GM21423 (cell line): ENCODE data around the gene DSCAML1.

Experiments used
- ATAC-seq: cut with Tn5 transposase; IDR thresholded peaks from one replicate; pipeline ENCODE4 v1.9.1; 2021; ENCODE audit warnings: mild to moderate bottlenecking, moderate library complexity; ENCODE audit not compliant: unreplicated experiment

DSCAML1 gene

DNA sequence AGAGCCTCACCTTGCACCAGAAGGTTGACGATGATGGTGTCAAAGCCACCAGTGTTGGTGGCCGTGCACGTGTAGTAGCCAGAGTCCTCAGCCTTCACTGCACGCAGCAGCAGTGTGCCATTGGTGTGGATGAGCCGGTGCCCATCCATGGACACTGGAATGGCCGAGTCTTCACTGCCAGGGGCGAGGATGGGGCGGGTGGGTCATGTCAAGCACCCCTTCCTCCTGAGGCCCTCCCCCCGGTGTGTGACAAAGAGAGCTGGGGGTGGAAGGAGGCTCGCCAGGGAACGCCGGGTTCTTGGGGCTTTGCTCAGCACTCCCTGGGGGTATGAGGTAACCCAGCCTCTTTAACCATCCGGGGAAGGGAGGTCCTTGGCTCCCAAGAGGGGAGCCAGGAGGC, 357.8 kb downstream of the DSCAML1 start:
- ATAC-seq, result no peak

DNA sequence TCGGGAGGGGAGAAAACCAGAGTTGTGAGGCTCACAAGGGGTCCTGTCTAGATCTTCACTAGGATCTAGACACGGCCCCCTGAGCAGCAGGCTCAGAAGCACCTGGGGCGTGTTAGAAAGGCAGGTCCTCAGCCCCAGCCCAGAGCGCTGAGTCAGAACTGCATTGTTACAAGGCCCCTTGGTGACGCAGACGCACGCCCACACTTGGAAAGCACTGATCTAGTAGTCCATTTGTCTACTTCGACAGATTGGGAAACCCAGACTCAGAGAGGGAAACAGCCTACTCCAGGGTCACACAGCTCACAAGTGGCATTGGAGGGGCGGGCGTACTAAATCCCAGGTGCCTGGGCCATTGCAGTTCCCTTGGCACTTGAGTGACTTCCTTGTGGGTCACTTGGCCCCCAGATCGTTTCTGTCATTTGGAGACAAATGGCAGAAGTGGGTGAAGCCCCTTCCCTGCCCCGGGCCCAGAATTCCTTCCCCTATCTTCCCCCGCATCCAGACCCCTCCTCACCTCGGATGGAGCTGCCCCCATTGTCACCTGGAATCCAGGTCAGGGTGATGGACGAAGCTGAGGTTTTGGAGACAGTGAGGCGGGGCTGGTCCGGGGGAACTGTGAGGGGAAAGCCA, 358.5 kb downstream of the DSCAML1 start:
- no peak for ATAC-seq

DNA sequence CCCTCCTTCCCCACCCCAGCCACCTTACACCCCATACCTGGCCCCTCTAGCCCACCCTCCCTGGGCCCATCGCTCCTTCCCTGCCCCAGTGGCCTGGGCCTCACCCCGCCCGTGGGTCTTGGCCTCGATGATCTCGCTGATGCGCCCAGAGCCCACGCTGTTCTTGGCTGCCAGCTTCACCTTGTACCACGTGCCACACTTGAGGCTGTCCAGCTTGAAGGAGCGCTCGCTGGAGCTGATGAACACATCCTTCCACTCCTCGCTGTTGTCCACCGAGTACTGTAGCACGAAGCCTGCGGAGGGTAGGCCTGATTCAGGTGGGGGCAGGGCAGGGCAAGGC, 359.3 kb downstream of the DSCAML1 start:
- ATAC-seq, result no peak

DNA sequence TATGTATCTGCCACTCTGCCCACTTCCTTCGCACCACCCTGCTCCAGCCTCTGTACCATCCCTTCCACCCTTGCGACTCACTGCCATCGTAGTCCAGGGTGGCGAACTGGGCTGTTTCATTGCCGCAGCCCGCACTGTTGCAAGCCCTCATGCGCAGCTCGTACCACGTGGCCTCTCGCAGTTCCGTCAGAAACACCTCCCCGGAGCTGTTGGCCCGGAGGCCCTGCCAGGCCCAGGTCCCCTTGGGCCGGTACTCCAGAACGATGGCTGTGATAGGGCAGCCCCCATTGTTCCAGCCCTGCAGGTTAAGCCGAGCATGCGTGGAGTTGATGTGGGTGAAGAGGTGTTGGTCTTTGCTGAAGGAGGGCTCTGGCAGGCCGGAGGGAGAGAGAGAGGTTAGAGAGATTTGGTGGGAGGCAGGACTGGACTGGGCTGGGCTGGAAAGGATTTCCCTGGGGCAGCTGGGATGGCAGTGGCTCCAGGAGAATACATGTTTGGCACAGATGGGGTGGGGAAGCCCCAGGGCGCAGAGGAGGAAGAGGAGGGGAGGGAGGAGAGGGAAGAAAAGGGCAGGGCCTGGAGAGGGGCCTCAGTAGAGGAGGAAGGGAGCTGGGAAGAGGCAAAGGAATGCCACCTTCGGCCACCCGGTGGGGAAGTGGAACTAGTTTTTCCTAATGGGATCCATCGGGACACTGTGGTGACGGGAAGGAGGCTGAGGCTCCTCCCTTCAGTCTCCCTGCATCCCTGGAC, 359.8 kb downstream of the DSCAML1 start:
- no peak for ATAC-seq

DNA sequence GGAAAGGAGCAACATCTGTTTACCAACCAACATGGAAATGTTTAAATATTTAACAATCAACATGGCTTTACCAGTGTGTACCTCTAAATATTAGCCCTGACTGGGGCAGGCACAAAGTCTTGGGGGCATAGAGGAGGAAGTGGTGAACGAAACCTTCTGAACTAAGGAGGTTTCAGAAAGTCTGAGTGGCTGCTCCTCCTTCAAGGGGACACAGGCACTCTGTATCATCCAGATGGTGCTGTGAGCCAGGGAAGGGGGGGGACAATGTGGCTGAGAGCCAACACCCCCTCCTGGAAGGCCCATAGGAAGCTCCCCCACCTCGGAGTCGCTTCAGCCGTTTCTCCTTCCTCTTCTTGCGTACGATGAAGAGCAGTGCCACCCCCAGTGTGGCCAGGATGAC, 361.7 kb downstream of the DSCAML1 start:
- peak; percentile 59 for ATAC-seq

DNA sequence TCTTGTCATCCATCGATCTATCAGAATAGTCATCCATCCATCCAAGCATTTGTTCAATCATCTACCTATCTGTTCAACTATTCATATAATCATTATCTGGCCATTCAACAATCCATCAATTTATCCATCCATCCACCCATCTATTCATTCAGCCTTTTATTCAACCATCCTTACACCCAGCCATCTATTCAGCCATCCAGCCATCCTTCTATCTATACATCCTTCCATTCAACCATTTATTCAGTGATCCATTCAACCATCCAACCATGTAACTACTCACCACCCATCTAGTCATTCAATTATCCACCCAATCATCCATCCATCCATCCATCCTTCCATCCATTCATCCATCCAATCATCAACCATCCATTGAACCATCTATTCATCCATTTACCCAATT, 362.5 kb downstream of the DSCAML1 start:
- no peak for ATAC-seq

DNA sequence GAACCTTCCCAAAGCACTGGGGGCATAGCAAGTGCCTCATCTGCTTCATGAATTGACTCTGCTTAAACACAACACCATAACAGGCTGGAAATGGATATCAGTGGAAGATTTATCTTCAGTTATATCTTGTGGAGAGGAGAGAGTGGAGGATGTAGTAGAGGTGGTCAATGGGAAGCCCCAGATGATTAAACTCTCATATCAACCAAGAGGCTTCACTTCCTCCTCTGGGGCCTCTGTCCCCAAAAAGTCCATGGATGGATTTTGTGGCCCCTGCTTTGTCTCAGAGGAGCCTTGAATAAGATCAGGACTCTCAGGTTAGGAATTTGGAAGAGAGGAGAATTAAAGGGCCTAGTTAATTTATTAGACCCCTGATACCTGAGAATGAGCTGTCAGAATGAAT, 363.3 kb downstream of the DSCAML1 start:
- ATAC-seq, result no peak

DNA sequence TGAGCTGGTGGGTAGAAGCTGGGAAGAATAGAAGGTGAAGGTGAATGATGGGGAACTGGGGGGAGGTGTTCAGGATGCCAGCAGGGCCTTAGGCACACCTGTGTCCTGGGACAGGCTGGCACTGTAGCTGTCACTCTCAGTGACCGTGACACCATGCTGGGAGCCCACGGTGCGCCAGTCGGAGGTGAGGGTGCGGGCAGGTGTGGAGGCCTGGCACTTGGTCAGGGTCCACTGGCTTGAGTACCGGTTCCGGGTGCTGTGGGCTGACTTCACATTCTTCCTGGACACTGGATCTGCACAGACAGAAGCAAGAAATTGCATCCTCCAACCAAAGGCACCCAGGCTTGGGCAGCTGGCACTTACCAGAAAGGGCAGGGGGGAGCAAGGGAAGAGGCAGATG, 365.6 kb downstream of the DSCAML1 start:
- ATAC-seq, result no peak

DNA sequence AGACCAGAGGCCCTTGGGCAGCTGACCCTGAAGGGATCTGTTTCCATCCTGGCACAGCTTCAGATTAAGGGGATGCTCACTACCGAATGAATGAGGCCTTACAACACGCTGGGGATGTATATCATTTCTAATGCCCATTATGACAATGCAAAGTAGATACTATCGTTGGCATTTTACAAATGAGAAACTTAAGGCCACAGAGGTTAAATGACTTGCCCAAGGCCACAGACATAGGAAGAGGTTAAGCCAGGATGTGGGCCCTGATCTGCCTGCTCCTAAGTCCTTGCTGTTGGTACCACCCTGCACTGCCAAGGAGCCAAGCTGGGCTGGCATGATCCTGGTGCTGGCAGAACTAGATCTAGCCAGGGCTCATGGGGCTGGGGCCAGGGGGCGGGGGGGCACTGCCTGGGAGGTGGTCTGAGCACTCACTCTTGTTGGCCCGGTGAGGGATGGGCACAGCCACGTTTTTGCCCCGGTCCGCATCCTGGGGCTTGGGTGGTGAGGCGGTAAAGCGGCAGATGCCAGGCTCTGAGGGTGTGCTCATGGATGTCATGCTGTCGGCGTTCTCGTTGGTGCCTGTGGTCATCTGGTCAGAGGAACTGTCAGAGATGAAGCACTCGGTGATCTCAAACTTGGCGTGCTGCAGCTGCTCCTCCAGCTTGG, 366.6 kb downstream of the DSCAML1 start:
- no peak for ATAC-seq

DNA sequence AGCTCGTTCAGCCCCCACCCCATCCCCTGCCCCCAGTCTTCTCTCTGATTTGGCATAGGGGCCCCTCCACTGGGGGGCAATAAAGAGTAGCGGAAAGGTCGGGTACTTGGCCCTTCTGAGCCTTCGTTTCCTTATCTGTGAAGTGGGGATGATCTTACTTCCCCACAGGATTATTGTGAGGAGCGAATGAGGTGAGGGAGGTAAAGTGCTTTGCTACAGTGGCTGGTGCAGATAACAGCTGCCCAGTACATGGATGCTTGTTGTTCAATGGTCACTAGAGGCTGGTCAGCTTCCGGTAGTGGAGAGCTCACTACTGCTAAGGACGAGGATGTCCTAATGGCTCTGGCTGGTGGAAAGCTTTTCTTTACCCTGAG, 368.2 kb downstream of the DSCAML1 start:
- ATAC-seq, result no peak

DNA sequence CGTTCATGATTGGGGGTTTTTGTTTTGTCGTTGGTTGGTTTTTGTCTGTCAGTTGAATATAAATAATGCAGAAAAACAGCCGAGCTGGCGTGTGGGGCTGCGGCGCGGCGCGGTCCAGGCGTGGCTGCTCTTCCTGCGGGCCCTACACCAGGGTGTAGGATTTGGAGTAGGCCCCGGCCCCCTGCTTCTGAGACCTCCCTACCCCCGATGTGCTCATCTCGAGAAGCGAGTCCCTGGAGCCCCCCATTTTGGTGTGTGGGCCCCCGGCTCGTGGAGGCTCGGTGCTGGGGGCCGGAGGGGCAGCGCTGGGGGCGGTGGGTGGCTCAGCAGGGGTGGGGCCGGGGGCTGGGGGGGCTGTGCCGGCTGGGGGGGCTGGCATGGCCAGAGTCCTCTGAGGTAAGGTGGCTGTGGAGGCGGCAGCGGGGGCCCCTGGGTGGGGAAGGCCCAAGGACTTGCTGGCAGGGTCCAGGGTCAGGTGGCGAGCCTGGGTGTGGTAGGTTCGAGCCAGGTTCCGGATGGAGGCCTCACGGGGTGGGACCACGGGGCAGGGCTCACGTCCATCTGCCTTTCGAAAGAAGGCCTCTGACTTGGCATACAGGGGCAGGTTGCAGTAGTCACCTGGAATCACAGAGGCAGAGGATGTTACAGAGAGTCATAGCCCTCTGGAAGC, 368.7 kb downstream of the DSCAML1 start:
- ATAC-seq, result no peak

DNA sequence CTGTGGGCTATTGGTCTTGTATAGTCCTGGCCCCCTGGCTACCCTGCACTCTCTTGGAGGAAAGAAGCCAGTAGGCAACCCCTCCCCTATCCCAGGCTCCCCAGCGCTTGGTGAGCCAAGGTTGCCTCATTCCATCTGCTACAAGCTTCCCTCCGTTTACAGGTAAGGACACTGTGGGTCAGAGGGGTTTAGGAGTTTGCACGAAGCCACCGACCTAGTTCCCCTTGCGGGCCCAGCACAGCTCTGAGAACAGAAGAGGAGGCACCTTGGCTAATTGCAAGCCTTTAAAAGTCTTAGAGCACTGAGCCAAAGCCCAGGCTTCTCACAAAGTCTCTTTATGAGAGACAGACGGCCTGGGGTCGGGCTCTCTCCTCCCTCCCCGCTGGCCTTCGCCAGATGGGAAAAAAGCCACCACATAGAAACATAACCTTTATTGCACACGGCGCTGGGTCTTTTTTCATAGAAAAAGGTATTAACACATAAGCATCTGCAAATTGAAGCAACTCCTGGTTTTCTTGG, 369.6 kb downstream of the DSCAML1 start:
- ATAC-seq, result no peak

DNA sequence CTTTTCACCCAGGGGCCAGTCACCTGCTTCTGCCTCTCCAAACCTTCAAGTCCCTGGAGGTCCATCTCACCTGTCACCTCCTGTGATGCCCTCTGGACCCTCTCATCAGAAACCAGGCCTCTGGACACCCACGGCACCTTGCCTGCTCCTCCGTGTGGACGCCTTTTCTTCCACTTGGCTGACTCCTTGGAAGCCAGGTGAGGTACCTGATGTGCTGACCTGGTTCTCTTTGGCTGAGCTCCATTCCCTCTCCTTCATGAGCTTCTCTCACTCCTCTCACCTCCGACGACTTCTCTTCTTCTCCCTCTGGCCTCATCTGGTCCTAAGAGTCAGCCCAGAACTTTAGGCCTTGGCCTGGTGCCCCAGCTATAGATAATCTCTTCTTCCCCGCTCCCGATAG, 370.1 kb downstream of the DSCAML1 start:
- no peak for ATAC-seq

DNA sequence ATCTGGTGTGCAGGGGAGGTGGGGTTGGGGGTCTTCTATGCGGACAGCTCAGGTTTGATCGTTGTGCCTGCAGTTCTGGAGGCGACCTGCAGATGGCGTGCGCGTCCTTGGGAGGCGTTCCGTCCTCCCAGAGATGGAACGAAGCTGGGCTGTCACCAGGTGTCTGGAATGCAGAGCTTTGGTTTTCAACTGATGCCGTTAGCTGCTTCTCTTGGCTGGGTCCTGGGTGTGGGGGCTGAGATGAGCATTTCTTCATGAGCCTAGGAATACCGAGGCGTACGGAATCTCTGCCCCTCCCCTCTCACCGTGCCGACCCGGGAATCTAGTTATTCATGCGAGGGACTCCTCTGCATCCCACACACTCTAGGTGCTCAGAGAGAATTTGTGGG, 370.7 kb downstream of the DSCAML1 start:
- ATAC-seq, result no peak

DNA sequence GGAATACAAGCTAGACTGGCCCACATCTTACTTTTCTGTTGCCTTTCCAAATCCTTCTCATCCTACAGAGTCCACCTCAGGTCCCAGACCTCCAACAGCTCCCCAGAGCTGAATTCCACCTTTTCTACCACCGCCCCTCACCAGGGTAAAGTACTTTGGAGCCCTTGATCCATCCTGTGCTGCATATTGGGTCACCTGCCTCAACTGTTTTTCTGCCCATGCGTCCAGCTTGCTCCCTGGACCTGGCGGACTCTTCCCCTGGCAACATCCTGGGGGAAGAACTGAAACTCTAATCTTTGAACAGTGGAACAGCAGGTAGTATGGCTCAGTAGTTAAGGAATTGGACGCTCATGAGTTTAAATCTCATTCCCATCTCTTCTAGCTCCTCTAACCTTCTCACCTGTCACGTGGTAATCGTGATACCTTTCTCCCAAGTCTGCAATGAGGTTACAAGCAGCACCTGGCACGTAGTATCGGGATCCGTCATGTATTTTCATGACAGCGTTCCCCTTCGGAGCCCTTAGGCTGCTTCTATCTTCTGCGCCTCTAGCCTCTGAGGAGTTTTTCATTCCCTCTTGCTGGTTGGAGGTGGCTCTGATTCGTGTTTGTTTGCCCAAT, 371.2 kb downstream of the DSCAML1 start:
- no peak for ATAC-seq

DNA sequence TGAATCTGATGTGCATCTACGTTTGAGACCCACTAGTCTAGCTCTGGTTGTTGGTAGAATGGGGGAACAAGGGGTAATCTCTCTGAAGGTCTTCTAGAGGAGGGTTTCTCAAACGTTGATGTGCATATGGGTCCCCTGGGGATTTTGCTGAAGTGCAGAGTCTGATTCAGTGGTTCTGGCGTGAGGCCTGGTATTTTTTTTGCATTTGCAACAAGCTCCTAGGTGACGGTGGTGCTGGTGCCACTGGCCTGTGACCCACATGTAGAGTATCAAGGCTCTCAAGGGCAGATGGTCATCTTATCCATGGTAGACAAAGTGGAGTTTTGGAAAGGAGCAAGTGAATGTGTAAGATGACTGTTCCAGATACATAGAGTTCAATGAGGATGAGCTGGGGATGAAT, 372.2 kb downstream of the DSCAML1 start:
- ATAC-seq, result no peak

DNA sequence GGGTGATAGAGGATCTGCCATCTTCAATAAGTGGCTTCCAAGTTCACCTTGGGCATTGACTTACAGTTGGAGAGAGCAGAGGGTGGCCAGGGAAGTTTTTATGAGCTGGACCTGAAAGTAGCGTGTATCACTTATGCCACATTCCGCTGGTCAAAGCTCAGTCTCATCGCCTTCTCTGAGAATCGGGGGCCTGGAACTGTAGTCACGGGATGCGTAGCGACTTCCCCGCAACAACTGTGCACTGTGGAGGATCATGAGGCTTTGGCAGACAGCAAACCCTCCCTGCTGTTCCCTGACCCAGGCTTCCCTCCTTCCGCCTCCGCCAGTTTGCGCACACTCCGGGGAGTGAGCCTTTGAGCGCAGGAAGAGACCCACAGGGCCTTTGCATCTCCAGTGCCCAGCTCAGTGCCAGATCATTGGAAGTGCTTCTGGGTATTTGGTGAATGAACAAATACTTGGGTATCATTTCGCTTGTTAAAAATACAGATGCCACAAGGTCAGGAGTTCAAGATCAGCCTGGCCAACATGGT, 373.9 kb downstream of the DSCAML1 start:
- no peak for ATAC-seq

DNA sequence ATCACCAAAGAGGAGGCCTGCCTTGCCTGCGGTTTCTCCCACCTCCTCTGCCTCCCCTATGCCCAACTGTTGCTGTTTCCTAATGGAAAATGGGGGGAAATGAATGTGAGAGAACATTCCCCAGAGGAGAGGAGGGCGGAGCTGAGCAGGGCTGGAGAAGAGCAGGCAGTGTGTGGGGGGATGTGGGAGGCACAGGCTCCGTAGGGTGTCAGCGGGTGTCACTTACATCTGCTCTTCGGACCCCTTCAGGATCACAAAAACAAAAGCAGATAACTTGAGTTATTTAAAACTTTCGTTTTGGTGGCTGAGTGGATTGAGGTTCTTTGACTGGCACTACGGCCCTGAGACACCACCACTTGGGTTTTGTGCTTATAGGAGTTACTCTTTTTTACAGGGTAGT, 375.5 kb downstream of the DSCAML1 start:
- no peak for ATAC-seq

DNA sequence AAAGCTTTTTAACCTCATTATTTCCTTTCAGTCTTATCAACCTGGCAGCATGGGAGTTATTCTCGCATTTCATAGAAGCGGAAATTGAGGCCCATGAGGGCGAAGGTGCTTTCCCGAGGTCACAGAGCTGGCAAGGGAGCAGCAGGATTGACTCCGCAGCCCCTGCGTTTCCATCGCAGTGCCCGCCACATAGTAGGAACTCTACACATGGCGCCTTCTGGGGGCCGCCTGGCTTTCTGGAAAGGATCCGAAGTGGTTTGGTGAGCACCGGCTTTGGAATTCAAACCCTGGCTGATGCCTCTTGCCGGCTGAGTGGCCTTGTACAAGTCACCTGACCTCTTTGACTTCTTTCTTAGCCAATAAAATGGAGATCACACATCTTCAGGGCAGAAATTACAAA, 376.0 kb downstream of the DSCAML1 start:
- ATAC-seq, result no peak

DNA sequence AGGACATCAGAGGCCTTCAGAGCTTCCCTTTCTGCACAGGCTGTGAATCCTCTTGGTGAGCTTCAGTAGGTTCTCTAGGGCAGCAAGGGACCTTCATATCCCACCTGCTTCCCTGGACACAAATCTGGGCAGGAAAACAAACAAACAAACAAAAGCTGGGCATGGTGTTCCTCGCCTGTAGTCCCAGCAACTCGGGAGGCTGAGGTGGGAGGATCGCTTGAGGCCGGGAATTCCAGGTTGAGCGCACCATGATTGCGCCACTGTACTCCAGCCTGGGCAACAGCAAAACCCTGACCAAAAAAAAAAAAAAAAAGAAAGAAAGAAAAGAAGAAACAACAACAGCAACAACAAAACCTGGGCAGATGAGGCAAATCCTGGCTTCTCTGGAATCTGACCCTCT, 376.4 kb downstream of the DSCAML1 start:
- ATAC-seq, result no peak

DNA sequence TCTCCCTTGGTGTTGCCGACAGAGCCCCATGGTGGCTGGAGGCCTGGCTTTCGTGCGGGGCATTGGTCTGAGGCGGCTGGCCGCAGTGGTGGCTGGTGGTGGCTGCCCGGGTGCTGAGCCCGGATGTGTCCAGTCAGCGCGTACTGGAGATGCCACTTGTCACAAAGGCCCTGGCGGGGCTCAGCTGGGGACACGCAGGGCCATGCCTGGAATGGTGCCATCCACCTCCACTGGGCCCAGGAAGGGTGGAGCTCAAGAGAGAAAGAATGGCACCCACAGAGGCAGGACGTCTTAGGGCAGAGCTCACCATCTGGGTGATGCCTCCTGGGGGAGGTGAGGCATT, 376.9 kb downstream of the DSCAML1 start:
- ATAC-seq, result no peak
